DMS153 treated with DMSO at 0.1 percent for 48 hours (cell line): ENCODE data around the gene FAM50A.

Source experiments
- DNase-seq: peaks from one replicate; lab custom pipeline; 2025; ENCODE audit not compliant: unreplicated experiment; lab: John Stamatoyannopoulos, UW

Gene FAM50A

DNA sequence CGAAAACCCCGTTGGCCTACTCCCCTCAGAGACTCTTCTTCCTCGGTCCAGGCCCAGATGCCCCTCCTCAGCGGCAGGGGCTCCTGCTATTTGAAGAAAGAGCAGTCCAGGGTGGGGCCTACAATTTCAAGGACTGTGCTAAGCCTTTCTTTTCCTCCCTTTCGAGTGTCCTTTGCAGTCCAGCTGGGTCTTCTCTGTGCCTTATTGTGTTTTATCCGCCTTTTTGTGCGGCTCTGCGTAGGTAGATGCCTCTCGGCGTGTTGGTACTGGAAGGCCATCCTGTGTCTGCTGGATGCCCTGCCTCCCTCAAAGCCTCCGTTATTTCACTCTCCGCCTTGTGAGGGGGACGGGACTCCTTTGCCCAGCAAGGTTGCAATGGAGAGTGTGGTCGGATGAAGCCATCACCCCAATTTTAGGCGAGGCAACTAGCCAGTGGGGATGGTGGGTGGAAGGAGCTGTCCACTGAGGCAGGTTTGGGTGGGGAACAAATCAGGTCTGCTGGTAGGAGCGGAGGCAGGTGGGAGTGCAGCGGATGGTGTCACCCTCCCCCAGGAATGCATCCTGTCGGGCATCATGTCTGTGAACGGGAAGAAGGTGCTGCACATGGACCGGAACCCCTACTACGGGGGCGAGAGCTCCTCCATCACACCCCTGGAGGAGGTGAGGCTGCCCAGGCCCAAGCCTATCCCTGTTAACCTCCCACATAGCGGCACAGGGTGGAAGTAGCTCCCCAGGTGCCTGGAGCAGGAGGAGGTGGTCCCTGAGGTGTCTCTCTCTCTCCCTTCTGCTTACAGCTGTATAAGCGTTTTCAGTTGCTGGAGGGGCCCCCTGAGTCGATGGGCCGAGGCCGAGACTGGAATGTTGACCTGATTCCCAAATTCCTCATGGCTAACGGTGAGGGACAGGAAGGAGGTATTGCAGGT is 5.7 kb upstream of the FAM50A start:
- no peak for DNase-seq

DNA sequence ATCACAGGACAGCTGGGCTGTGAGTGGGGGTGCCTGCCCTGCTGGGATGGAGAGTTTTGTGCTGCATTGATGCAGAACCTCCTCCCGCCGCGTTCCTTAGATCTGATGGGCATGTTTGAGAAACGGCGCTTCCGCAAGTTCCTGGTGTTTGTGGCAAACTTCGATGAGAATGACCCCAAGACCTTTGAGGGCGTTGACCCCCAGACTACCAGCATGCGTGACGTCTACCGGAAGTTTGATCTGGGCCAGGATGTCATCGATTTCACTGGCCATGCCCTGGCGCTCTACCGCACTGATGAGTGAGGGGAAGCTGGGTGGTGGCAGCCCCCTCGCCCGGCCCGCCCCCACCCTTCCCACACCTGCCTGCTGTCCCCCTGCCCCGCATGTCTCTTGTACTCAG is 4.1 kb upstream of the FAM50A start:
- DNase-seq: no peak

DNA sequence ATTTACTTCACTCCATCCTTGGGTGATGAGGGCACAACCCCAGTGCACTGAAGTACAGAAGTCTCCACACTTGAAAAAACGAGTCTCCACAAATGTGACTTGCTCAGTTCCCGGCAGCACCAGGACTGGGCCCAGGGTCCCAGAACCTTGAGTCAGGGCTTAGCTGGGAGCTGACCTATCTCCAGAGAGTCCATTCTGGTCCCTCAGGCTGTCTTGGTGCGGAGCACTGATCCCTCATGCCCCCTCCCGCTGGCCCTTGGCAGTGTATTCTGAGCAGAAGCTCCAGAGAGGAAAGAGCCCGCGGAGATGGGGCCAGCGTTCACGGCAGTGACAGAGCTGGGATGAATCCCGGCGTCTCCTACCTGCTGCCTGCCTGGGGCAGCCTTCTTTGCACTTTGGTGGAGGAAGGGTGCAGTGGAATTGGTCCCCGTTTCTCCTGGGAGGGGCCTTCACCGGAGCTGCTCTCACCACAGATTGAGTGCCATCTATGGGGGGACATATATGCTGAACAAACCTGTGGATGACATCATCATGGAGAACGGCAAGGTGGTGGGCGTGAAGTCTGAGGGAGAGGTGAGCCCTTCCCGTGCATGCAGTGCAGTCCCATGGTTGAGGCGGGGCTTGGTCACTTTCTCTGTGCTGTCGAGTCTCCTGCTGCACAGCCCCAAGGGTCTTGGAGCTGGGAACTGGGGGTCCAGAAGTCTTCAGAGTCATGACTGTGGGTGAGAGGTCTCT is 3.2 kb upstream of the FAM50A start:
- no peak for DNase-seq

GRCh38 chrX:154441564-154441963 is 2.4 kb upstream of the FAM50A start:
- DNase-seq: no peak

DNA sequence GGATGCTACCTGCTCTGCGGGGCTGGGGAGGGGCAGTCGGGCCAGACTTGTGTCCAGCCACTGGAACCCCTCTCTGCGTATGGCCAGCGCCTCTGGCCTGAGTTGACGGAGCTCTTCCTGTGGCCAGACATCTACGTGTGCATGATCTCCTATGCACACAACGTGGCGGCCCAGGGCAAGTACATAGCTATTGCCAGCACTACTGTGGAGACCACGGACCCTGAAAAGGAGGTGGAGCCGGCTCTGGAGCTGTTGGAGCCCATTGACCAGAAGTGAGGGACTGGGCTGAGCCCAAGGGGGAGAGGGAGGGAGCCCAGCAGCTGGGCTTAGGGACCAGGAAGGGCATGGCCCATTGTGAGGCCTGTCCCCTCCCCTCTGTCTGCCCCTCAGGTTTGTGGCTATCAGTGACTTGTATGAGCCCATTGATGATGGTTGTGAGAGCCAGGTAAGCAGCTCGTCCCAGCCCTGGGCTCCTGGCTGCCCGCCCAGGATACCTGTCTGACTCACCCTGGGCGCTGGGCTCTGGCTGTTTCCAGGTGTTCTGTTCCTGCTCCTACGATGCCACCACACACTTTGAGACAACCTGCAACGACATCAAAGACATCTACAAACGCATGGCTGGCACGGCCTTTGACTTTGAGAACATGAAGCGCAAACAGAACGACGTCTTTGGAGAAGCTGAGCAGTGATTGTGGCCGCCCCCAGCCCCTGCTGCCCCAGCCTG is 1.8 kb upstream of the FAM50A start:
- no peak for DNase-seq

DNA sequence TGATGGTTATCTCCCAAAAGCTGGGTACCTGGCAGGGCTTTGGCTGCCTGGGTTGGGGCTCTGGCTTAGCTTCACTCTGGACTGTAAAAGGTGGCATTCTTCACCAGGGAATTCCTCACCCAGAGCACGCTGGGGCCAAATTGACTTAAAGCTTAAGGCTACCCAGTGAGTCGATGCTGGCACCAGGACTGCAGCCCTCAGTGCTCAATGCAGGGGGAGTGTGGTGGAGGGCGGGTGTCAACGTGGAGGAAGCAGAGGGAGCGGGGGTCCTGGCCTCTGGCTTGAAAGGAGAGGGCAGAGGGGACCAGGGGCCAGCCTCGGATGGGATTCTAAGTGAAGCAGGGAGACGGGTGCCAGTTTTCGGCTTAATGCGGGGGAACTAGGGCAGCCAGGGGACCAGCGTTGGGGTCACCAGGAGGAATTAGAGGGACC is 446 bp upstream of the FAM50A start:
- DNase-seq: no peak

DNA sequence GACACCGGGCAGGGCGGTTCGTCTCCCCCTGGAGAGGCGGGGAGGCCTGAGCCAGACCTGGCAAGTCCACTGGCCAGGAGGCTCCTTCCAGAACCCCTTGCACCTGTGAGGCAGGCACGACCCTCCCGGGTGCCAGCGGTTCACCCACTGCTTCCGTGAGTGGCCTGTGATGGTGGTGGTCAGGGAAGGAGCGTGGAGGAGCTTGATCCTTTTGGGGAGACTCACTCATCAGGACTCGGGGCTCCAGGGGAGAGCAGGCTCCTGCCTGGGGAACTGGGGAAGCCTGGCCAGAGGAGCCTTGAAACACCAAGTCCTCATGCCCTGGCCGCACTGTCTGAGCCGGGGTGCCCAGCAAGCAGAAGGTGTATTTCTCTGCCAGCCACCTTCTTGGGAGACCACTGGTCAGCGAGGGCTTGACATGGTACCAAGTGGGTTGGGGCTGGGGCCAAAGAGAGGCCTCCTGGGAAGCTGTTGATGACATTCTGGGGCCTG is 860 bp downstream of the FAM50A start:
- DNase-seq: no peak

DNA sequence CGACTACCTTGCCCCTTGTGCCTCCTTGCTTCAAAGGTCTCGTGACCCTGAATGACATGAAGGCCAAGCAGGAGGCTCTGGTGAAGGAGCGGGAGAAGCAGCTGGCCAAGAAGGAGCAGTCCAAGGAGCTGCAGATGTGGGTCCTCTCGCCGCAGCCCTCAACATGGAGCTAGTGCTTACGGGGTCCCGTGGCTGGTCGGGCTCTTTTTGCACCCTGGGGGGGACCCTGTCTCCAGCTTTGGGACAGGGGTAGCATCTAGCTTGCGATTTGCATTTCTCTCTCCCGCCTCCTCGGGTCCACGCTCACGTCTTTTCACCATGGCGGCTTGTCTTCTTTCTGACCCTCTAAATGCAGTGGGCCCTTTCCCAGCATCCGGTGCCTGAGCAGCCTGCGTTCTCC is 1.8 kb downstream of the FAM50A start:
- DNase-seq: no peak

- DNase-seq: no peak
Measured at GRCh38 chrX:154446430-154446829, 2.5 kb downstream of the FAM50A start.

DNA sequence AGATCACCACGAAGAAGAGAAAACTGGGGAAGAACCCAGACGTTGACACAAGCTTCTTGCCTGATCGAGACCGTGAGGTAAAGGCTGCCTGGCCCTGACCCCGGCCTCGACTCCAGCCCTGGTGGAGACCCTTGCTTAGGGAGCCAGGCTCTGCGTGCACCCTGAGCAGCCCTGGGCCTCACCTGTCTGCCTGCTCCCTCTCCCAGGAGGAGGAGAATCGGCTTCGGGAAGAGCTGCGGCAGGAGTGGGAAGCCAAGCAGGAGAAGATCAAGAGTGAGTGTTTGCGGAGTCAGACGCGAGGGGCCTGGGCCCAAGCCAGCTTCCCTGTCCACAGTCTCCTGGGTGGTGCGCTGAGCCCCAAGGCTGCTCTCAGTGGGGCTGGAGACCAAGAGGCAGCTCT is 4.5 kb downstream of the FAM50A start:
- DNase-seq: no peak

GRCh38 chrX:154449618-154450017 is 5.7 kb downstream of the FAM50A start:
- DNase-seq: no peak

- no peak for DNase-seq
Measured at GRCh38 chrX:154450312-154450711, 6.4 kb downstream of the FAM50A start.

- no peak for DNase-seq
Measured at GRCh38 chrX:154452823-154453222, 8.9 kb downstream of the FAM50A start.

DNA sequence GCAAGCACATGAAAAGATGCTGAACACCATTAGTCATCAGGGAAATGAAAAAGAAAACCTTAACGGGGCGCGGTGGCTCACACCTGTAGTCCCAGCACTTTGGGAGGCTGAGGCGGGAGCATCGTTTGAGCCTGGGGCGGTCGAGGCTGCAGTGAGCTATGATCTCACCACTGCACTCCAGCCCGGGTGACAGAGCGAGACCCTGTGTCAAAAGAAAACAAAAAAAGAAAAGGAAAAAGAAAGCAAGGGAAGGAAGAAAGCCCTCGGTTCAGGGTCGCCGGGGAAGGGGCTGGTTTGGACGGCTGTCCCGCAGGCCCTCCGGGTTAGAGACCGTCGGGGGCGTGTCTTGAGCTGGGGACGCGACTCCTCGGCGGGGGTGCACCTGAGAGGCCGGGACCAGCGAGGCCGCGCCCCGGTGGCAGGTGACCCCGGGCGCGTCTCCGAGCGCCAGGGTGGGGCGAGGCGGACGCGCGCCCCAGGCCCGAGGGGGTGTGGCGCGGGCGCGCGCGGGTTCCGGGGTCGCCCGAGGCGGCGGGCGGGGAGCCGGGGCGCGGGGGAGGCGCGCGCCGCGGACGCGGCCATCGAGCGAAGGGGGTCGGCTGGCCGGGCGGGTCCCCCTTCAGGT is 13.7 kb downstream of the FAM50A start:
- DNase-seq: peak; percentile 11

DNA sequence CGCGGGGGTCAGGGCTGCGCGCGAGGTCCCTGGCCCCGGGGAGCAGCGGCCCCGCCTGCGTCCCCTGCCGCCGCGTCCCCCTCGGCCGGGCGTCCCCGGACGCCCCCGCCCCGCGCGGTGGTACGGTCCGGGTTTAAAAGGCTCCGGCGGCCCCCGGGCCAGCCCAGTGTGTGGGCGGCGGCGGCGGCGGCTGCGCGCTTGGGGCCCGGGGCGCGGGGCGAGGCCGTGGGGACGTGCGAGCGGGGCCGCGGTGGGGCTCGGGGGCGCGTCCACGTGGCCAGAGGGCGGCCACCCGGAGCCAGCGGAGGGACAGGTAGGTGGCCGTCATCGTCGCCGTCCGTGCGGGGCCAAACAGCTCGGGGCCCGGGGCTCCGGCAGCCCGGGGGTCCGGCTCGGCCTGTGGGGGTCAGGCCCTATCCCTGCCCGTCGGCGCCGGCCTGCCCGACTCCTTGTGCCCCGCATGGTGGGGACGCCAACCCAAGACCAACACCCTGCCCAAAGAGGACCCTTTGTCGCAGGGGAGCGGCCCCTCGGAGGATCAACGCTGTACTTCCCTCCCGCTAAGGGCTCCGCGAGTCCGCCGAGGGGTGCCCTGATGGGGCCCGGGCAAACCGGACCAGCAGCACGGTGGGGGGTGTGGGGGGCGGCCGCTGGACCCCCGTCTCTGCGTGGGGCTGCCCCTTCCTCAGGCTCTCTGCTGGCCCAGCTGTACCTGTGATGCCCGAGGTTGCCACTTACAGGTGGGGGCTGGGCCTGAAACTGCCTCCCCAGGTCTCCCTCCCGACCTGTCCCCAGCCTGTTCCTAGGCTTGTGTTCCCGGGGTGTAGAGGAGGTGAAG is 14.4 kb downstream of the FAM50A start, which contains the start of gene PLXNA3:
Gene PLXNA3 (plus strand): TSS at position 166 of the 838 bp plus-strand sequence. CDS start 1,903 bp downstream, outside the sequence.
- peak; percentile 2 for DNase-seq

DNA sequence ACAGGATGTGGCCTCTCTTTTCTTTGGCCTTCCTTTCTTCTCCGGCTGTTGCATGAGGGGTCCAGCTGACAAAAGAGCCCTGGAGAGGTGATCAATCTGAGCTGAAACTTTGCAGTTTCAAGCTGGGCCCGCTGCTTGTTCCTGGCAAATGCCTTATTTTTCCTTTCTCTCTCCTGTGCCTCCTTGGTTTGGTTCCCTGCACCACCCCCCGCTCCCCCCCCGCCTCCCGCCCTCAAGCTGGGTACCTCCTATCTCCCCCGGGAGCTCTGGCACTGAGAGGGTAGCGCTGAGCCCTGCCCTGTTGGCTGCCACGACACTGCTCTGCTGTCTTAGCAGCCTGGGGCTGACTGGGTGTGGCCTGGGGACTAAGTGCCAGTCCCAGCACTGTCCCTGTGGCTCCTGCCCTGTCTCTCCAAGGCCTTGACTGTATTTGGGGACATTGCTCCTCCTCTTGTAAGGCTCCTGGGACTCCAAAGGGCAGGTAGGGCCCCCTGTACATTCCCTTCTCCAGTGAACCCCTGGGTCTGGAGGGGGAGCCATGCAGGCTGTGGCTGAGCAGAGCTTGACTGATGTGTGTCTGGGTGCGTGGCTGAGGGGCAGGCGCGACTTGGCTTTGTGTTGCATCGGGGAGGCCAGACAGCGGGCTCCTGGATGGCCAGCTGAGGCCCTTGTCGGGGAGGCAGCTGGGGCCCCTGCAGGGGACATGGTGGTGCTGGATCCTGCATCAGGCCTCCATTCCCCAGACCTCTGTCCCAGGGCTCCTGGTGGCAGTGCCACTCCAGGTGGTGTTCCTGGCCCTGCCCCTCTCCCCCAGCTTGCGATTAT is 15.2 kb downstream of the FAM50A start:
- peak; percentile 48 for DNase-seq

- no peak for DNase-seq
Measured at GRCh38 chrX:154459832-154460231, 15.9 kb downstream of the FAM50A start.

GRCh38 chrX:154460326-154460725 is 16.4 kb downstream of the FAM50A start:
- DNase-seq: no peak

- DNase-seq: no peak
Measured at GRCh38 chrX:154462396-154462795, 18.5 kb downstream of the FAM50A start.
